ENCODE measurements around the gene UROS. TPM values are rescaled to one million over a fixed set of nuclear protein-coding genes. Genes with fewer than 3 reads are reported as not detected.

UROS gene
- total RNA-seq, 2 experiments from 2014 or later: 30.9 to 35.4 TPM

GRCh38 chr10:125845617-125846016 lies 22.6 kb upstream of the UROS start:
- Mint-ChIP-seq H3K4me1 (ENCODE audit: low read depth) (no peaks in the 10 kb centered on the region), H3K27me3 (no peaks in the 10 kb centered on the region), H3K4me3 (no peak overlapping the region), H3K27ac (no peak overlapping the region), H3K9me3 (no peaks in the 10 kb centered on the region), H3K36me3 (ENCODE audit: low read depth) (peaks cover 17% of the 10 kb centered on the region)
- CTCF ChIA-PET: interaction anchor here (1.4 kb wide), 1 partner anchor 11 kb away, joined by 4 read pairs; no protein-coding TSS in a partner anchor
- intact Hi-C loops (cut with micrococcal nuclease): no loop called here
- ATAC-seq (no peak), DNase-seq (no peak)
- no peak for TF ChIP-seq CTCF (IDR thresholded peaks at IDR 0.05)
- POLR2A ChIA-PET: no interaction called here

- no peaks in the 10 kb centered on the region for H3K9me3 Mint-ChIP-seq
- DNase-seq (no peak), ATAC-seq (no peak)
- no peak overlapping the region for H3K4me3 Mint-ChIP-seq
- TF ChIP-seq CTCF (IDR thresholded peaks at IDR 0.05): no peak
- POLR2A ChIA-PET: interaction anchor here (1.0 to 1.1 kb wide), 2 partner anchors 24 to 116 kb away, joined by 3 to 4 read pairs; no protein-coding TSS in a partner anchor
- no peak overlapping the region for H3K27ac Mint-ChIP-seq
- CTCF ChIA-PET: interaction anchor here (1.4 to 1.6 kb wide), 2 partner anchors 11 to 17 kb away, joined by 3 to 4 read pairs; no protein-coding TSS in a partner anchor
- no peaks in the 10 kb centered on the region for H3K27me3 Mint-ChIP-seq
- intact Hi-C loops (cut with micrococcal nuclease): no loop called here
- peaks cover 21% of the 10 kb centered on the region for H3K36me3 Mint-ChIP-seq (ENCODE audit: low read depth)
- H3K4me1 Mint-ChIP-seq (ENCODE audit: low read depth): no peaks in the 10 kb centered on the region
Measured at GRCh38 chr10:125844751-125845221, 21.7 kb upstream of the UROS start.

GRCh38 chr10:125843603-125844329 lies 20.7 kb upstream of the UROS start:
- Mint-ChIP-seq H3K9me3 (no peaks in the 10 kb centered on the region), H3K27ac (no peak overlapping the region), H3K36me3 (ENCODE audit: low read depth) (peaks cover 24% of the 10 kb centered on the region), H3K4me3 (no peak overlapping the region), H3K27me3 (no peaks in the 10 kb centered on the region), H3K4me1 (ENCODE audit: low read depth) (no peaks in the 10 kb centered on the region)
- TF ChIP-seq CTCF (IDR thresholded peaks at IDR 0.05): no peak
- no peak for ATAC-seq
- no peak for DNase-seq
- intact Hi-C loops (cut with micrococcal nuclease): no loop called here
- ChIA-PET POLR2A (interaction anchor here (1.1 kb wide), 1 partner anchor 23 kb away, joined by 3 read pairs; no protein-coding TSS in a partner anchor), CTCF (interaction anchor here (1.6 kb wide), 1 partner anchor 16 kb away, joined by 3 read pairs; no protein-coding TSS in a partner anchor)

- no peak for DNase-seq
- Mint-ChIP-seq H3K36me3 (ENCODE audit: low read depth) (peaks cover 36% of the 10 kb centered on the region), H3K4me1 (ENCODE audit: low read depth) (no peaks in the 10 kb centered on the region), H3K27me3 (no peaks in the 10 kb centered on the region), H3K9me3 (no peaks in the 10 kb centered on the region), H3K4me3 (no peak overlapping the region), H3K27ac (no peak overlapping the region)
- TF ChIP-seq CTCF (IDR thresholded peaks at IDR 0.05): no peak
- ChIA-PET CTCF (no interaction called here), POLR2A (no interaction called here)
- ATAC-seq: no peak
- intact Hi-C loops (cut with micrococcal nuclease): no loop called here
Measured at GRCh38 chr10:125840955-125841354, 17.9 kb upstream of the UROS start.

- ATAC-seq: no peak
- H3K4me3 Mint-ChIP-seq: no peak overlapping the region
- DNase-seq: no peak
- TF ChIP-seq CTCF (IDR thresholded peaks at IDR 0.05): no peak
- H3K36me3 Mint-ChIP-seq (ENCODE audit: low read depth): peaks cover 39% of the 10 kb centered on the region
- POLR2A ChIA-PET: no interaction called here
- no peaks in the 10 kb centered on the region for H3K4me1 Mint-ChIP-seq (ENCODE audit: low read depth)
- intact Hi-C loops (cut with micrococcal nuclease): no loop called here
- CTCF ChIA-PET: no interaction called here
- no peak overlapping the region for H3K27ac Mint-ChIP-seq
- H3K9me3 Mint-ChIP-seq: no peaks in the 10 kb centered on the region
- no peaks in the 10 kb centered on the region for H3K27me3 Mint-ChIP-seq
Measured at GRCh38 chr10:125840406-125840805, 17.3 kb upstream of the UROS start.
